GM12874 (cell line): ENCODE data around the gene TSGA10IP.

Experiments used
- TF ChIP-seq, protein P1 (sequence below): IDR thresholded peaks from 2 replicates; pipeline ENCODE4 v1.5.1; 2011; ENCODE audit warnings: low read depth, mild to moderate bottlenecking, control low read depth, low read length, moderate library complexity; ENCODE audit not compliant: insufficient read depth

TSGA10IP gene

DNA sequence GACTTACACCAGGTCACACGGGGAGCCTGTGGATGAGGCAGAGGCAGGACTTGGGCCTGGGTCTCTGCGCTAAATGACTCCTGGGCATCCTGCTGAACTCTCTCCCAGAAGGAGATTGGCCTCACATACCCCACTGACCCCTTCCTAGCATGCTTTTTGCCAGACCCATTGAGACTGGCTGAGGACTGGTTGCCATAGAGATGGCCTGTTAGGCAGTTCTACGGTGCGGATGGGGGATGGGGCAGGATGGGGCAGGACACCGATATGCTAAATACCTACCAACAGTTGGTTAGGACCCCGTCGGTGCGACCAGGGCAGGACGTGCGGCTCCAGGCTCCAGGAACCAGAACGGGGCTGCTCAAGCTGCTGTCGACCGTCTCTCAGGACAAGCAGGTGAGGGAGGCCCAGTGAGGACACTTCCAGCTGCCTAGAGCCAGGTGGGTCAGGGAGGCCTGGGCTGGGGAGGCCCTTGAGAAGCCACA, at the start of gene TSGA10IP:
TSGA10IP (plus strand) TSS at position 51 of the 482 bp plus-strand sequence; CDS start at position 247, 196 bp downstream.
- TF ChIP-seq, protein P1, sequence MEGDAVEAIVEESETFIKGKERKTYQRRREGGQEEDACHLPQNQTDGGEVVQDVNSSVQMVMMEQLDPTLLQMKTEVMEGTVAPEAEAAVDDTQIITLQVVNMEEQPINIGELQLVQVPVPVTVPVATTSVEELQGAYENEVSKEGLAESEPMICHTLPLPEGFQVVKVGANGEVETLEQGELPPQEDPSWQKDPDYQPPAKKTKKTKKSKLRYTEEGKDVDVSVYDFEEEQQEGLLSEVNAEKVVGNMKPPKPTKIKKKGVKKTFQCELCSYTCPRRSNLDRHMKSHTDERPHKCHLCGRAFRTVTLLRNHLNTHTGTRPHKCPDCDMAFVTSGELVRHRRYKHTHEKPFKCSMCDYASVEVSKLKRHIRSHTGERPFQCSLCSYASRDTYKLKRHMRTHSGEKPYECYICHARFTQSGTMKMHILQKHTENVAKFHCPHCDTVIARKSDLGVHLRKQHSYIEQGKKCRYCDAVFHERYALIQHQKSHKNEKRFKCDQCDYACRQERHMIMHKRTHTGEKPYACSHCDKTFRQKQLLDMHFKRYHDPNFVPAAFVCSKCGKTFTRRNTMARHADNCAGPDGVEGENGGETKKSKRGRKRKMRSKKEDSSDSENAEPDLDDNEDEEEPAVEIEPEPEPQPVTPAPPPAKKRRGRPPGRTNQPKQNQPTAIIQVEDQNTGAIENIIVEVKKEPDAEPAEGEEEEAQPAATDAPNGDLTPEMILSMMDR, result no peak

DNA sequence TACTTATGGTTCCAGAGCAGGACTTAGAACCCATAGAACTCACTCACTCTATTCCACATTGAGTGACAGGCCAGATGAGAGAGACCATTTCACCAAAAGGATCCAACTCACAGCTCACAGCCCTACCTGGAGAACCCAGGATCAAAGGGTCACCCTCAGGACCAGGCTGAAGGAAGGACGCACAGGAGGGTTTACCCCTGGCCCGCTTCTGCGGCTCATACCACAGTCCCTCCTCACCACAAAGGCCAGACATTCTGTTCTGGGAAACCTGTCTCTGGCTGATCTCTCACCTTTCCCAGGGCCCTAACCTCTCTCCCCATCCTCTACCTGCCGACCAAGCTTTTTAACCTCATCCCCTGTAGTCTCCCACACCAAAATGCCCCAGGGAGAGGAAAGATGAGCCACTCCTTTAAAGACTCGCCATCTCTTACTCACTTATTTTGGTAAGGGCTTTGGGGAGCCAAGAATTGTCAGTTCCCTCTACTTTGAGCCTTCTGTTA, 49.7 kb upstream of the TSGA10IP start:
- TF ChIP-seq, protein P1, result no peak

DNA sequence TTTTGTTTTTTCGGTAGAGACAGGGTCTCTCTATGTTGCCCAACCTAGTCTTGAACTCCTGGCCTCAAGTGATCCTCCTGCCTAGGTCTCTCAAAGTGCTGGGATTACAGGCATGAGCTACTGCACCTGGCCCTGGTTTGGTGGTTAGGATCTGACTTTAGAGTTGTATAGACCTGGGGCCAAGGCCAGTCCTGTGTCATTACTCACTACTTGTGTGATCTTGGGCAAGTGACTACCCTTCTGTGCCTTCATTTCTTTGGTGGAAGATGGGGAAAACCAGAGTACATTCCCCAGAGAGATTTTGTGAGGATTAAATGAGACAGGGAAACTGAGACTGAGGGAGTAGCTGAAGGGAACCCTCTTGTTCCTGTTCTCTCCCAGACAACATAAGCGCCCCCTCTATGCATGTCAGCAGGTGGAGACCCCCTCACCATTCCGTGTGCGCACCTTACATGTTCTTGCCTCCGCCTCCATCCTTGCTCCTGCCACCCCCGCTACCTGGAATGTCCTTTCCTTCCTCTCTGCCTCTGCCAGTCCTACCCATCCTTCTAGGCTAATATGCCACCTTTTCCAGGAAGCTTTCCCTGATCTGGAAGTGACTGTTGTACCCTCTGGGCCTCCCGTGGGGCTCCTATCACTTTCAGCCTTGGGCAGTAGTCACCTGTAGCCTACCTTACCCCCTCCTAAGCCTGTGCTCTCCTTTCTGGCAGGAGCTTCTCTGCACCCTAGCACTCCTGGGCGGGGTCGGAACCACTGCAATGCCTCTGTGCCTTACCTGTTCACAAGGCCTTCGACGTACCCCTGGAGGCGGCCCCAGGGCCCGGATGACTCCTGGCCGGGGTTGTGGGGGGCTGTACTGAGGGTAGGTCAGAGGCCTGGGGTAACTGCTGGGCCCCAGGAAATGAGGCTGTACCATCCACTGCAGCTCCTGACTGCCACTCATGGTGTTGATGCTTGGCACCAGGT, 49.0 kb upstream of the TSGA10IP start:
- TF ChIP-seq, protein P1, result no peak

DNA sequence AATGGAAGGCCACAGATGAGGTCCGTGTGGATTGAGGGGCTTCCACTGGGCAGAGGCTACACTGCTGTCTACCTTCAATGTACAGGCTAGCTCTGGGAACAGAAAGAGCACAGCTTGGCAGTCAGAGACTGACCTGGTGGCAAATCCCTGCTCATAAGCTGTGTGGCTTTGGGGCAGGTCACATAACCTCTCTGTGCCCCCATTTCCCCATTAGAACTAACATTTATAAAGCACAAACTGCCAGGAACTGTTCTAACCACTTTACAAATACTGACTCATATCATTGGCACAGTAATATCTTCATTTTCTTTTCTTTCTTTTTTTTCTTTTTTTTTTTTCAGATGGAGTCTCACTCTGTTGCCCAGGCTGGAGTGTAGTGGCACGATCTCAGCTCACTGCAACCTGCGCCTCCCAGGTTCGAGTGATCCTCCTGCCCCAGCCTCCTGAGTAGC, 48.2 kb upstream of the TSGA10IP start:
- TF ChIP-seq, protein P1, result no peak

DNA sequence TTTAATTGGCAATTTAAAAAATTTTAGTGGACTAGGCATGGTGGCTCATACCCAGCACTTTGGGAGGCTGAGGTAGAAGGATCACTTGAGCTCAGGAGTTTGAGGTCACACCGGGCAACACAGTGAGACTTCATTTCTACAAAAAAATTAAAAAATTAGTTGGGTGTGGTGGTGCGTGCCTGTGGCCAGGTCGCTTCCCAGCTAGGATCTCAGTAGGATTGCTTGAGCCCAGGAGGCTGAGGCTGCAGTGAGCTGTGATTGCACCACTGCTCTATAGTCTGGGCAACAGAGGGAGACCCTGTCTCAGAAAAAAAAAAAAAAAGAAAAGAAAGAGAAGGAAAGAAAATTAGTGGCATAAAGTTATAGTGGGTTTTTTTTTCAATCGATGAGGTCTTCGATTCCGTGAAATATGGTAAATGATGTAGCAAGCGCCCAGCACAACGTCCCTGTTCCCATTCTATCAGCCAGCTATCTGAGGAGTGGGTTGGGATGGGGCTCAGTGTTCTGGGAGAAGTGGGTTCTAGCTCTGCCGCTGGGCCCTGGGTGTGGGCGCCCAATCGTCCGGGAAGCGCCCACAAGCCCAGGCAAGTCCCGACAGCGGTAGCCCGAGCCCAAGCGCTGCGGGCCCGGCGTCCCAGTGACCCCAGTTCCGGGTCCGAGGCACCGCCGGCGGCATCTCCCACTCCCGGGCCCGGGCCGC, 46.5 kb upstream of the TSGA10IP start:
- TF ChIP-seq, protein P1, result no peak

DNA sequence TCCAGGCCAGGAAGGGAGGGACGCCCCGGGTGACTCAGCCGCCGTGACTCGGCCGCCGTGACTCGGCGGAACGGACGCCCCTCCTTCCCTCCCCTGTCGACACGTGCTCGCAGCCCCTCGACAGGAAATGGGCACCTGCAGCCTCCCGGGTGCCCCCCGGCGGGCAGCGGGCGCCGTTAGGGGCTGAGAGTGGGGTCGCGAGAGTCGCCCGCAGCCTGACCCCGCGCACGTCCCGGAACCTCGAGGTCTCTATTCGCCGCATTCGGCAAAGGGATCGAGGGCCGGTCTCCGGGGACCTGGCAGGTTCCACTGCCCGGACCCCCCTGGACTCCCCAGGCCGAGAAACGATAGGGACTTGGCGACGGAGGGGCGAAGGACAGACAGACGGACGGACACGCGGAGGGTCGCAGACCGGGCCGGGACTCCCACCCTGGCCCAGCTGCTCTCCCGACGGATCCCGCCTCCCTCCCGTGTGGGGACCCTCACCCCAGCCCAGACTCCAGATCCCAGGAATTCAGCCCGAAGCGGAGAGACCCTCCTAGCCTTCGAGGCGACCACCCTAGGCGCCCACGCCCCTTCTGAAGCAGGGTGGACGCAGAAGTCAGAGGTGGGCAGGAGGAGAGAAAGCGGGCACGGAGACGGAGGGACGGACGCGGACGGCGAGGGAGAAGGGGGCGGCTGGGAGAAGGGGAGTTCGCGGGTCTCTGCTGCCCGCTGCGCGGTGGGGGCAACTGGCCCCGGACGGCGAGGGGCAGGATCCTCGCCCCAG, 45.7 kb upstream of the TSGA10IP start:
- TF ChIP-seq, protein P1, result no peak; the same call in 1 of the 2 replicates
